ENCODE data around the gene SNTB2. TPM values are rescaled to one million over a fixed set of nuclear protein-coding genes. Genes with fewer than 3 reads are reported as not detected.

The SNTB2 gene
- total and polyA plus RNA-seq, 9 of the 15 experiments (the other 6 are each of a cell fraction or from before 2014, with no cell fraction given) = 1.2 to 13.7 (median 5.7) TPM

DNA sequence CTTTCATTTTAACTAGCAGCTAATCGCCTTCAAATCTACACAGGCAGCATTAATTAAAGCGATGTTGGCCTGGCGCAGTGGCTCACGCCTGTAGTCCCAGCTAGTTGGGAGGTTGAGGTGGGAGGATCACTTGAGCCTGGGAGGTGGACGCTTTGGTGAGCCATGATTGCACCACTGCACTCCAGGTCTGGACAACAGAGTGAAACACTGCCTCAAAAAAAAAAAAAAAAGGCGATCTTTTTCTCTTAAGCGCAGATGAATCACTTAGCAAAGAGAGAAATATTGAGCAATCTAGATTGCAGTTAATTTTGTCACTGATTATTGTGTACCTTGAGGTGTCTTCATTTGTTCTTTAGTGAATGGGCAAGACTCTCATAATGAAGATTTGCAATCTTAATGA, 12.4 kb downstream of the SNTB2 start (continued):
- TF ChIP-seq, protein P1, sequence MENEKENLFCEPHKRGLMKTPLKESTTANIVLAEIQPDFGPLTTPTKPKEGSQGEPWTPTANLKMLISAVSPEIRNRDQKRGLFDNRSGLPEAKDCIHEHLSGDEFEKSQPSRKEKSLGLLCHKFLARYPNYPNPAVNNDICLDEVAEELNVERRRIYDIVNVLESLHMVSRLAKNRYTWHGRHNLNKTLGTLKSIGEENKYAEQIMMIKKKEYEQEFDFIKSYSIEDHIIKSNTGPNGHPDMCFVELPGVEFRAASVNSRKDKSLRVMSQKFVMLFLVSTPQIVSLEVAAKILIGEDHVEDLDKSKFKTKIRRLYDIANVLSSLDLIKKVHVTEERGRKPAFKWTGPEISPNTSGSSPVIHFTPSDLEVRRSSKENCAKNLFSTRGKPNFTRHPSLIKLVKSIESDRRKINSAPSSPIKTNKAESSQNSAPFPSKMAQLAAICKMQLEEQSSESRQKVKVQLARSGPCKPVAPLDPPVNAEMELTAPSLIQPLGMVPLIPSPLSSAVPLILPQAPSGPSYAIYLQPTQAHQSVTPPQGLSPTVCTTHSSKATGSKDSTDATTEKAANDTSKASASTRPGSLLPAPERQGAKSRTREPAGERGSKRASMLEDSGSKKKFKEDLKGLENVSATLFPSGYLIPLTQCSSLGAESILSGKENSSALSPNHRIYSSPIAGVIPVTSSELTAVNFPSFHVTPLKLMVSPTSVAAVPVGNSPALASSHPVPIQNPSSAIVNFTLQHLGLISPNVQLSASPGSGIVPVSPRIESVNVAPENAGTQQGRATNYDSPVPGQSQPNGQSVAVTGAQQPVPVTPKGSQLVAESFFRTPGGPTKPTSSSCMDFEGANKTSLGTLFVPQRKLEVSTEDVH (IDR thresholded peaks at IDR 0.05; ENCODE audit: low read depth, partially characterized antibody) = no peak
- TF ChIP-seq TAF1 (IDR thresholded peaks at IDR 0.05; ENCODE audit: control insufficient read depth, extremely low read depth, insufficient read depth, low read length, severe bottlenecking) (no peak), POU5F1 (IDR thresholded peaks at IDR 0.05; ENCODE audit: borderline replicate concordance, low read depth, low read length, partially characterized antibody) (no peak), ZNF282 (CRISPR knock-in tag; IDR thresholded peaks at IDR 0.05) (no peak), ETV6 (IDR thresholded peaks at IDR 0.05; ENCODE audit: borderline replicate concordance in 1 of 2, low read depth in 2 of 2, low read length in 1 of 2) (no peak), ETV6 (CRISPR knock-in tag; IDR thresholded peaks at IDR 0.05; ENCODE audit: borderline replicate concordance) (no peak), SIRT6 (IDR thresholded peaks at IDR 0.05; ENCODE audit: low read depth, low read length) (no peak), CEBPB (tag; IDR thresholded peaks at IDR 0.05) (peak; percentile 59), MIER1 (IDR thresholded peaks at IDR 0.05; ENCODE audit: low read depth) (no peak), POLR3A (IDR thresholded peaks at IDR 0.05; ENCODE audit: borderline replicate concordance, extremely low read depth, insufficient read depth, insufficient read length) (no peak), NR2C1 (IDR thresholded peaks at IDR 0.05) (no peak), NR2C1 (tag; IDR thresholded peaks at IDR 0.05) (no peak)
- TF ChIP-seq, protein P2, sequence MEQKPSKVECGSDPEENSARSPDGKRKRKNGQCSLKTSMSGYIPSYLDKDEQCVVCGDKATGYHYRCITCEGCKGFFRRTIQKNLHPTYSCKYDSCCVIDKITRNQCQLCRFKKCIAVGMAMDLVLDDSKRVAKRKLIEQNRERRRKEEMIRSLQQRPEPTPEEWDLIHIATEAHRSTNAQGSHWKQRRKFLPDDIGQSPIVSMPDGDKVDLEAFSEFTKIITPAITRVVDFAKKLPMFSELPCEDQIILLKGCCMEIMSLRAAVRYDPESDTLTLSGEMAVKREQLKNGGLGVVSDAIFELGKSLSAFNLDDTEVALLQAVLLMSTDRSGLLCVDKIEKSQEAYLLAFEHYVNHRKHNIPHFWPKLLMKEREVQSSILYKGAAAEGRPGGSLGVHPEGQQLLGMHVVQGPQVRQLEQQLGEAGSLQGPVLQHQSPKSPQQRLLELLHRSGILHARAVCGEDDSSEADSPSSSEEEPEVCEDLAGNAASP (IDR thresholded peaks at IDR 0.05) = no peak
- TF ChIP-seq, protein P3, sequence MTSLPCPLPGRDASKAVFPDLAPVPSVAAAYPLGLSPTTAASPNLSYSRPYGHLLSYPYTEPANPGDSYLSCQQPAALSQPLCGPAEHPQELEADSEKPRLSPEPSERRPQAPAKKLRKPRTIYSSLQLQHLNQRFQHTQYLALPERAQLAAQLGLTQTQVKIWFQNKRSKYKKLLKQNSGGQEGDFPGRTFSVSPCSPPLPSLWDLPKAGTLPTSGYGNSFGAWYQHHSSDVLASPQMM (CRISPR knock-in tag; IDR thresholded peaks at IDR 0.05) = no peak
- TF ChIP-seq, protein P4, sequence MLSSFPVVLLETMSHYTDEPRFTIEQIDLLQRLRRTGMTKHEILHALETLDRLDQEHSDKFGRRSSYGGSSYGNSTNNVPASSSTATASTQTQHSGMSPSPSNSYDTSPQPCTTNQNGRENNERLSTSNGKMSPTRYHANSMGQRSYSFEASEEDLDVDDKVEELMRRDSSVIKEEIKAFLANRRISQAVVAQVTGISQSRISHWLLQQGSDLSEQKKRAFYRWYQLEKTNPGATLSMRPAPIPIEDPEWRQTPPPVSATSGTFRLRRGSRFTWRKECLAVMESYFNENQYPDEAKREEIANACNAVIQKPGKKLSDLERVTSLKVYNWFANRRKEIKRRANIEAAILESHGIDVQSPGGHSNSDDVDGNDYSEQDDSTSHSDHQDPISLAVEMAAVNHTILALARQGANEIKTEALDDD (IDR thresholded peaks at IDR 0.05) = 0 out of 2 replicates have a peak, but pooled peaks have one; percentile 17
- TF ChIP-seq, protein P5, sequence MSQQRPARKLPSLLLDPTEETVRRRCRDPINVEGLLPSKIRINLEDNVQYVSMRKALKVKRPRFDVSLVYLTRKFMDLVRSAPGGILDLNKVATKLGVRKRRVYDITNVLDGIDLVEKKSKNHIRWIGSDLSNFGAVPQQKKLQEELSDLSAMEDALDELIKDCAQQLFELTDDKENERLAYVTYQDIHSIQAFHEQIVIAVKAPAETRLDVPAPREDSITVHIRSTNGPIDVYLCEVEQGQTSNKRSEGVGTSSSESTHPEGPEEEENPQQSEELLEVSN (IDR thresholded peaks at IDR 0.05; ENCODE audit: borderline replicate concordance in 1 of 2, extremely low read depth in 1 of 2, insufficient read depth in 1 of 2, insufficient read length in 1 of 2, low read depth in 1 of 2, low read length in 1 of 2, poor library complexity in 1 of 2, severe bottlenecking in 1 of 2) = no peak

Measured in K562 (cell line).